Left ventricle myocardium inferior (tissue), 1 donor: ENCODE measurements around the gene TACC3. TPM values are rescaled to one million over a fixed set of nuclear protein-coding genes. Genes with fewer than 3 reads are reported as not detected.

Source experiments
- DNase-seq: peaks from one replicate; pipeline ENCODE4 v3.0.0-alpha.2; 2020
- H3K27ac ChIP-seq: fragments of 200-600 bp; replicated peaks from 2 replicates; pipeline ENCODE4 v1.8.0; 2021
- H3K27me3 ChIP-seq: fragments of 200-600 bp; 2 replicates; pipeline ENCODE4 v1.8.0; 2021; ENCODE audit warnings: low read depth
- H3K36me3 ChIP-seq: fragments of 200-600 bp; 2 replicates; pipeline ENCODE4 v1.8.0; 2021
- H3K4me1 ChIP-seq: fragments of 200-600 bp; 2 replicates; pipeline ENCODE4 v1.8.0; 2021
- H3K4me3 ChIP-seq: fragments of 200-600 bp; 2 replicates; pipeline ENCODE4 v1.8.0; 2021; ENCODE audit warnings: mild to moderate bottlenecking, moderate library complexity
- H3K9me3 ChIP-seq: fragments of 200-600 bp; replicated peaks from 2 replicates; pipeline ENCODE4 v1.8.0; 2021
- intact Hi-C: fragments of 100-400 bp; cut with micrococcal nuclease; formaldehyde crosslinking; loops from one replicate; pipeline ENCODE4 v1.11.0; 2022
- total RNA-seq: library from RNA; stranded (reverse); fragmentation: NEBNext Ultra II Directional; extraction: Animal tissue kit (Norgen Biotek cat#: 25700); gene quantifications from one replicate; pipeline ENCODE4 v1.2.1, GENCODE V29; 2021
- TF ChIP-seq, protein P1 (sequence below): fragments of 200-600 bp; IDR thresholded peaks from 2 replicates; pipeline ENCODE4 v1.8.0; 2021; ENCODE audit warnings: antibody characterized with exemption, mild to moderate bottlenecking, borderline replicate concordance
- donor health status: DM: no; HTN: yes; CAD: no; lungs with severe emphysema.

TACC3 gene
- total RNA-seq, 1 donor from 2014 or later: 5.8 TPM

GRCh38 chr4:1736812-1737211 is 15.5 kb downstream of the TACC3 start:
- peaks cover 17% of the 10 kb centered on the region for H3K9me3 ChIP-seq
- no peak overlapping the region for H3K4me3 ChIP-seq
- no peak overlapping the region for H3K27ac ChIP-seq
- H3K4me1 ChIP-seq: no peaks in the 10 kb centered on the region
- no peaks in the 10 kb centered on the region for H3K27me3 ChIP-seq
- no peak for DNase-seq
- peaks cover 72% of the 10 kb centered on the region for H3K36me3 ChIP-seq
- intact Hi-C loops: no loop called here
- TF ChIP-seq, protein P1, sequence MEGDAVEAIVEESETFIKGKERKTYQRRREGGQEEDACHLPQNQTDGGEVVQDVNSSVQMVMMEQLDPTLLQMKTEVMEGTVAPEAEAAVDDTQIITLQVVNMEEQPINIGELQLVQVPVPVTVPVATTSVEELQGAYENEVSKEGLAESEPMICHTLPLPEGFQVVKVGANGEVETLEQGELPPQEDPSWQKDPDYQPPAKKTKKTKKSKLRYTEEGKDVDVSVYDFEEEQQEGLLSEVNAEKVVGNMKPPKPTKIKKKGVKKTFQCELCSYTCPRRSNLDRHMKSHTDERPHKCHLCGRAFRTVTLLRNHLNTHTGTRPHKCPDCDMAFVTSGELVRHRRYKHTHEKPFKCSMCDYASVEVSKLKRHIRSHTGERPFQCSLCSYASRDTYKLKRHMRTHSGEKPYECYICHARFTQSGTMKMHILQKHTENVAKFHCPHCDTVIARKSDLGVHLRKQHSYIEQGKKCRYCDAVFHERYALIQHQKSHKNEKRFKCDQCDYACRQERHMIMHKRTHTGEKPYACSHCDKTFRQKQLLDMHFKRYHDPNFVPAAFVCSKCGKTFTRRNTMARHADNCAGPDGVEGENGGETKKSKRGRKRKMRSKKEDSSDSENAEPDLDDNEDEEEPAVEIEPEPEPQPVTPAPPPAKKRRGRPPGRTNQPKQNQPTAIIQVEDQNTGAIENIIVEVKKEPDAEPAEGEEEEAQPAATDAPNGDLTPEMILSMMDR: no peak

- peaks cover 17% of the 10 kb centered on the region for H3K9me3 ChIP-seq
- H3K36me3 ChIP-seq: peaks cover 73% of the 10 kb centered on the region
- H3K27me3 ChIP-seq: no peaks in the 10 kb centered on the region
- H3K27ac ChIP-seq: no peak overlapping the region
- no peaks in the 10 kb centered on the region for H3K4me1 ChIP-seq
- no peak for DNase-seq
- TF ChIP-seq, protein P1: no peak
- no peak overlapping the region for H3K4me3 ChIP-seq
- intact Hi-C loops: no loop called here
Observed at GRCh38 chr4:1737666-1738065, 16.3 kb downstream of the TACC3 start.

DNA sequence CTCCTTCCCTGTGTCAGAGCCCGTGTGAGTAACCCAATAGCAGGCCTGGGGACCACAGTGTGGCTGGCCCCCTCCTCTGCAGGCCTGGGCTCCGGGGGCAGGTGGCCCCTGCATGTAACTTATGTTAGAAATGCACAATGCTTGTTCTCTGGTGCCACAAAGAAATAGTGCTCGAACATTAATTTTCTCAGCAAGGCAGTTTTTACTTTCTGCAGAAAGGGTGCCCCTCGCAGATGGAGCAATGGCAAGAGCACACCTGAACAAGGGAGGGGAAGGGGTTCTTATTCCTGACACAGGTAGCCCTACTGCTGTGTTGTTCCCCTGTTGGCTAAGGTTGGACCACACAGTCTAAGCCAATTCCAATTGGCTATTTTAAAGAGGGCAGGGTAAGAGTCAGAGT is 17.1 kb downstream of the TACC3 start:
- H3K9me3 ChIP-seq: peaks cover 17% of the 10 kb centered on the region
- H3K4me3 ChIP-seq: no peak overlapping the region
- TF ChIP-seq, protein P1: no peak
- intact Hi-C loops: no loop called here
- no peaks in the 10 kb centered on the region for H3K27me3 ChIP-seq
- no peaks in the 10 kb centered on the region for H3K4me1 ChIP-seq
- no peak for DNase-seq
- peaks cover 69% of the 10 kb centered on the region for H3K36me3 ChIP-seq
- no peak overlapping the region for H3K27ac ChIP-seq

DNA sequence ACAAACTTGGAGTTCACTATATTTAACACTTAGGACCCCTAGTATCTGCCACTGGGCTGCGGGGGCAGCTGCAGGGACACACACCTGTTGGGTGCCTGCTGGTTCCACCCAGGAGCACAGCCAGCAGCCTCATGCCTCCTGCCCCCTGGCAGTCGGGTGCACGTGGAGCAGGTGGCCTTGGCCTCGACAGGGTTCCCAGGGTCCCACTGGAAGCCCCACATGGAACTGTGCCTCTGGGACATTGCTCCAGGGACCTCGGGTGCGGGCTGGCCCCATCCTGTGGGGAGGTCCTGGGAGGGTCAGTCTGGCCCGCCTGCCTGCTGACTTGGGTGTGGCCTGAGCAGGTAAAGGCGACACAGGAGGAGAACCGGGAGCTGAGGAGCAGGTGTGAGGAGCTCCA is 18.0 kb downstream of the TACC3 start:
- DNase-seq: no peak
- peaks cover 17% of the 10 kb centered on the region for H3K9me3 ChIP-seq
- no peak overlapping the region for H3K27ac ChIP-seq
- no peak overlapping the region for H3K4me3 ChIP-seq
- no peaks in the 10 kb centered on the region for H3K27me3 ChIP-seq
- intact Hi-C loops: no loop called here
- TF ChIP-seq, protein P1: no peak
- no peaks in the 10 kb centered on the region for H3K4me1 ChIP-seq
- peaks cover 67% of the 10 kb centered on the region for H3K36me3 ChIP-seq

DNA sequence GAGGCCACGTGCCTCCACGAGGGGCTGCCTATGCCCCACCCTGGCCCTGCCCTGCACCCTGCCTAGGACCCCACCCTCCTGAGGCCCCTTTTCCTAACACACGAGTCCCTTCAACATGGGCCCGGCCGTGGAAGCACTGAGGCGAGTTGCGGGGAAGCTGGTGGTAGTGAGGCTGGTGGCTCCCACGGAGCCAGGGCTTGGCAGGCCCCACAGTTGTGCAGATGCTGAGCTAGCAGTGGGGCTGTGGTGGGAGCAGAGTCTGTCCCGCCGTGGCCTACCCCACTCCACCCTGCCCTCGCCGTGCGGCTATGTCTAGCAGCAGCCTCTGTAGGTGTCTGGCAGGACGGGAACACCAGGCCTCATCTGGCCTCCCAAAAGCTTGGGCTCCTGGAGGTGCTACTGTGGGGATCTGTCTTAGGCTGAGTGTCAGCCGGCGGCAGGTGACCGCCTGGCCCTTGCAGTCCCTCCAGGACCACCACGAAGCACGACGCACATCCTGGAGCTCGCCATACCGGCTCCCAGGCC is 18.8 kb downstream of the TACC3 start:
- TF ChIP-seq, protein P1: no peak
- intact Hi-C loops: loop anchor here (10.0 kb wide), 1 partner anchor 155 kb away; no protein-coding TSS in a partner anchor

GRCh38 chr4:1741208-1741607 is 19.9 kb downstream of the TACC3 start:
- H3K4me1 ChIP-seq: no peaks in the 10 kb centered on the region
- H3K36me3 ChIP-seq: peaks cover 54% of the 10 kb centered on the region
- no peak overlapping the region for H3K4me3 ChIP-seq
- no peaks in the 10 kb centered on the region for H3K27me3 ChIP-seq
- intact Hi-C loops: loop anchor here (10.0 kb wide), 1 partner anchor 154 kb away; no protein-coding TSS in a partner anchor
- no peak overlapping the region for H3K27ac ChIP-seq
- peaks cover 17% of the 10 kb centered on the region for H3K9me3 ChIP-seq
- TF ChIP-seq, protein P1: no peak
- DNase-seq: no peak

More for the DNA sequence above, 18.8 kb downstream of the TACC3 start:
- Histone ChIP-seq H3K27ac (no peak overlapping the region), H3K4me3 (no peak overlapping the region), H3K36me3 (peaks cover 65% of the 10 kb centered on the region), H3K27me3 (no peaks in the 10 kb centered on the region), H3K4me1 (no peaks in the 10 kb centered on the region), H3K9me3 (peaks cover 17% of the 10 kb centered on the region)
- no peak for DNase-seq
